NCI-H510A (cell line): ENCODE measurements around the gene MRRF.
"Not testable (repeated sequence)": the region's sequence is repeated elsewhere in the genome, so short reads cannot be mapped to it uniquely, and the experiment has no call there.

Source experiments
- DNase-seq: peaks from one replicate; lab custom pipeline; 2025; lab: John Stamatoyannopoulos, UW

MRRF gene

GRCh38 chr9:122356627-122357026 is 91.9 kb downstream of the MRRF start:
- no peak for DNase-seq

DNA sequence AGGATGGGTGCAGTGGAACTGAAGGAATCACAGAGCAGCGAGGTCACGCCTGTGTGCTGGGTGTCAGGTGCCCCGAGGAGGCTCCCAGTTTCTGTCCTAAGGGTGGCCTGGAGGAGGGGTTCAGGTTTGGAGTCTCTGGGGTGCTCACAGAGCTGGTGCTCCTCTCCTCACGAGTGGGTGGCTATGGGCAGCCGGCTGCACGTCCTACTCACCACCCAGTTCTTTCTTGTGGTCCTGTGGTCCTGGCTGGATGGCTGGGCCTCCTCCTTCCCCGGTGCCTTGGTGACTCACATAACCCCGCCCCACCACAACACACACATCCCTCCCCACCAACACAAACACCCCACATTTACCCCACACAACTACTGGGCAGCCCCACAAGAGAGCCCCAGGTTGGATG is 96.2 kb downstream of the MRRF start:
- no peak for DNase-seq

GRCh38 chr9:122363131-122363530 is 98.4 kb downstream of the MRRF start:
- DNase-seq = not testable (repeated sequence)

DNA sequence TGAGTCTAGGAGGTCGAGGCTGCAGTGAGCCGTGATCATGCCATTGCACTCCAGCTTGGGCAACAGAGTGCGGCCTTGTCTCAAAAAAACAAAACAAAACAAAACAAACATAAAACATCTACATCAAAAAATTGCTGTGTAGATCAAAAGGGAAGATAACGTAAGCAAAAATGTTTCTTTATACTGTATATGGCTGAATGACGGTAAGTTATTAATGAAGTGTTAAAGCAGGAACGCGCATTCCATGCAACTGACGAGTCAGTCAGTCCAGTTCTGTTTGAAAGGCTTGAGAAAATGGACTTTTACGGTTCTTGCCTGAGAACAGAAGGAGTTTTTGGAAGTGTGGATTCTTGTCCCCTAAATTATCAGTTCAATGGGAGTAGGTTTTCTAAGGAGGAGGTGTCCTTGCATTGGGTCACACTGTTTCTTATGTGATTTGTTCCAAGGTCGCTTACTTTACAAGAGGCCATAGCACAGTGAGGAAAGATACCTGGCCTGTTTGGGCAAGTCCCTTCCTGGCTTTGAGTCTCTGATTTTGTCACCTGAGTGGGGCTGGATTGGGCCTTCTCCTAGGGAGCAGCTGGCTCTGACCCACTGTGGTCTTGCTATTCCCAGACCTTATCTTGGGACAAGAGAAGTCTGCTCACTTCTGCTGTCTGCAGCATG is 99.6 kb downstream of the MRRF start:
- DNase-seq = no peak

DNA sequence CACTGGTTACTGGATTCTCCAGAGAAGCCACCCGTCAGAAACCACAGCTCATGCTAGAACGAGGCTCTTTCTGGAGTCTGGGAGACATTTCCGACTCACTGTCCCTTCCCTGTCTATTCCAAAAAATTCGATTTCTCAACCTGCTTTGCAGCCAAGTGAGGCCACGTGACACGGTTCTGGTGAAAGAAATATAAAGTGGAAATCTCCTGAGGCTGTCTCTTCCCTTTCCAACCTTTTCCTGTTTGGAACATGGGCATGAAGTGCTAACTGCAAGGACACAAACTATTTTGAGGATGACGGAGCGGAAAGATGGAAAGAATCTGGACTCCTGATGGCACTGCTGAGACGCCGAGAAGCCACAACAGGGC is 100.1 kb downstream of the MRRF start:
- no peak for DNase-seq

GRCh38 chr9:122366074-122366660 is 101.5 kb downstream of the MRRF start:
- no peak for DNase-seq

- no peak for DNase-seq
These were observed 102.4 kb downstream of the MRRF start for GRCh38 chr9:122367065-122367464.

GRCh38 chr9:122367774-122368460 is 103.2 kb downstream of the MRRF start:
- no peak for DNase-seq

GRCh38 chr9:122368642-122369041 is 104.0 kb downstream of the MRRF start:
- no peak for DNase-seq

- DNase-seq = no peak
These were observed 105.6 kb downstream of the MRRF start for GRCh38 chr9:122370303-122370702.

GRCh38 chr9:122370869-122371755 is 106.4 kb downstream of the MRRF start, which contains the start of gene PTGS1:
PTGS1 (plus strand) TSS chr9:122371024; CDS start chr9:122371085, 61 bp downstream.
- no peak for DNase-seq

GRCh38 chr9:122371846-122372245 is 107.2 kb downstream of the MRRF start:
- no peak for DNase-seq

DNA sequence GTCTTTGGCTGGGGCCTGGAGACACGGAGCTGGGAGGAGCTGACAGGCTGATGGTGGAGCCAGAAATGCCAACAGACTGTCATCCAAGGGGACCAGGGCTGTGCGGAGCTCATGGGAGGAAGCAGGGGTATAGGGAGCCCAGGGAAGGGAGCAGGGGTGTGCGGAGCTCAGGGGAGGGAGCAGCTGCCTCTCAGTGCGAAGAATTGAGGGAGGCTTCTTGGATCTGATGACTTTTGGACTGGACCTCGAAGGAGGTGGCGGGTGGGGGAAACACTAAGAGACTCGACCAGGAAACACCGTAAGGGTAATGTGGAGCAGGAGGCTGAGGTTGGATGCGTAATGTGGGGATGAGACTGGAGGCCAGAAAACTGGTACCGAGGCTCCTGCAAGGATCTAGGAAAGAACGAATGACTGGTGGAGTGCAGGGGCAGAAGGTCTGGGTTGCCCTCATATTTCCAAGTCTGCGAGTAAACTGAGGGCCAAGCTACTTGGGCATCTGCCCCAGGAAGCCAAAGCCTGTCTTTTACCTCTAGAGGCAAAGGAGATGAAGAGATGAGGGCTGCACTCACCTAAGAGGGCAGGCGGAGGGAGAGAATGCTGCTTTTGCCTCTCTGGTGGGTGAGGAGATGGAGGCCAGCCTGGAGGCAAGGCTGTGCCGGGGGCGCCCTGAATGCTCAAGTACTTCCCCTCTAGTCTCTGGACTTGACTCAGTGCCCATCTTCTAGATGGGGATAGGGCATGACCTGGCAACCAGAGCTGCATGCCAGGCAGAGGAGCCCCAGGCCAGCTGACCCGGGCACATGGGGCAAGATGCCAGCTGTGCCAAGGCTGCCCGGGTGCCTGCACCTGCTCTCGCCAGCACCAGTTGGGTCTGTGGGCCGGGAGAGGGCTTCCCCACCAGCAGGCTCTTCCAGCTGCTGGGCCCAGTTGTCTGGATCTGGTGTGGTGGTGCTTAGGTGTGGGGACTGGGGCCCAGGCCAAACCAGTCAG is 108.5 kb downstream of the MRRF start:
- DNase-seq = no peak

- peak; percentile 29 for DNase-seq
These were observed 110.3 kb downstream of the MRRF start for GRCh38 chr9:122374885-122375420.

DNA sequence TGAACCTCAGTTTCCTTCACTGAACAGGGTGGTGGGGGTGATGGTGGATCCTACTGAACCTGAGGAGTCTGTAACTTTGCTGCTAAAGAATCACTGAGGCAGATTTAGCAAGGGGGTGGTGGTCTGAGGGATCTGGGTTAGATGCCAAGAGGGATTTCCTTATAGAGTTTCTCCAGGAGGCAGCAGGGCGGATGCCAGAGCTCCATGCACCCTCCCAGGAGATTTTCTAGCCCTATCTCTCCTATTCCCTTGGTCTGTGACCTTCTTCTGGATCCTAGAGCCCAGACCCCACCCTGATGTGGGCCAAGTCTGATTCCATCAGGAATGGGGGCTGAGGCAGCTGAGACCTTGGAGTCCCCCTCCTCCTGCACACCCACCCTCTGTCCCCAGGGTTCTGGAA is 112.1 kb downstream of the MRRF start:
- DNase-seq = no peak

- no peak for DNase-seq
These were observed 112.8 kb downstream of the MRRF start for GRCh38 chr9:122377241-122378164.

- DNase-seq = no peak
These were observed 113.6 kb downstream of the MRRF start for GRCh38 chr9:122378236-122378635.

- no peak for DNase-seq
These were observed 114.7 kb downstream of the MRRF start for GRCh38 chr9:122379340-122379739.

DNA sequence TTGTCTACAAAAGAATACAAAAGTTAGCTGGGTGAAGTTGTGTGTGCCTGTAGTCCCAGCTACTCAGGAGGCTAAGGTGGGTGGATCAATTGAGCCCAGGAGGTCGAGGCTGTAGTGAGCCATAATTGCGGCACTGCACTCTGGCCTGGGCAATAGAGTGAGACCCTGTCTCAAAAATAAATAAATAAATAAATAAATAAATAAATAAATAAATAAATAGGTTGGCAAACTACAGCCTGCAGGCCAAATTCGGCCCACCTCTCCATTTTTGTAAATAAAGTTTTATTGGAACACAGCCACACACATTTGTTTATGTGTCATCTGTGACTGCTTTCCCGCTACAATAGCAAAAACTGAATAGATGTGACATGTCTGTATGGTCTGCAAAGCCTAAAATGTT is 115.6 kb downstream of the MRRF start:
- DNase-seq = no peak
